ENCODE results near the gene ANKRD60.

Gene ANKRD60

GRCh38 chr20:58244517-58245030, 16.1 kb upstream of the ANKRD60 start:
- DNase-seq, result no peak

- no peak for DNase-seq
These were observed 15.4 kb upstream of the ANKRD60 start for GRCh38 chr20:58243653-58244410.

- no peak for DNase-seq
These were observed 14.4 kb upstream of the ANKRD60 start for GRCh38 chr20:58242824-58243223.

DNA sequence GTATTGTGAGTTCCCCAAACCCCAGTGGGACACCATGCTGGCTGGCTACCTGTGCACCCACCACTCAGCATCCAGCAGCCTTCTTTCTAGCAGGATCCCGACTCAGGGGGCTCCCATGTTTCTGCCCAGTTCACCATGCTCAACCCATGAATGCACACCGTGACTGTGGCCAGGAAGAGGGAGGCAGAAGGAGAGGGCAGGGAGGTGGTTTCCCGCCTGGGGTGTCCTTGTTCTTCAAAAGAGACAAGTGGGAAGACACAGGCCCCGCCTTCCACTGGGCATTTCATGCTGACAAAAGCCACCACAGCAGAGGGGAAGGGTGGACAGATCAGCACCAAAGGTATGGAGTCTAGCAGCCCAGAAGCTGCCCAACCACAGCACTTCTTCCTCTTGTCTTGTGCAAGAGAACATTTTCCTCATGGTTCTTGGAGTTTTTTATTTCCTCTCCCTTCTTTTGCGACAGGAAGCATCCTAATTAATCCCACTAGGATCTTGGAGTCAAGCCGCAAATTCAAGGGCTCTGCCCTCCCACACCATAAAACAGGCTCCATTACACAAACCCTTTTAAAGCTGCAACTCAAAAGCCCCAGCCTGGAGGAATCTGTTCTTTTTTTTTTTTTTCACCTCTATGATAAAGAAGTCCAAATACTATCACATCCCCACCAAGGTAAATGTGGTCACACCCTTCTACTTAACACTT, 13.5 kb upstream of the ANKRD60 start:
- DNase-seq, result no peak

DNA sequence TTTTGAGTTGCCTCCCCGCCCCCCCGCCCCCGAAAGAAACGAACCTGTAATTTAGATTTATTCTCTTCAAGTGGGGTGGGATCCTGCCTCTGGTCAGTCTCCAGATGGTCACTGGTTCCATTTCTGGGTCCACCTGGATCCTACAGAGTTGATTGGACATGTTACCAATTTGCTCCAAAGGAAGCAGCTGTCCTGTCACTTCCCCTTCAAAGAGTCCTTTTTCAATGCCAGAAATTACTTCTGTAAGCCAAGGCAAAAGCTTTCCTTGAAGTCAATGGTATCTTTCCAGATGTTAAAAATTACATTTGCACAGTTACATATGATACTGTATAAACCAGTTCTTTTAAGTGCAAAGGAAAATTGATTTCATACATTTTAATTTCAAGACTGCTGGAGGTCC, 12.0 kb upstream of the ANKRD60 start:
- no peak for DNase-seq

GRCh38 chr20:58239216-58239615, 10.8 kb upstream of the ANKRD60 start:
- DNase-seq, result no peak

GRCh38 chr20:58238490-58238889, 10.0 kb upstream of the ANKRD60 start:
- no peak for DNase-seq

DNA sequence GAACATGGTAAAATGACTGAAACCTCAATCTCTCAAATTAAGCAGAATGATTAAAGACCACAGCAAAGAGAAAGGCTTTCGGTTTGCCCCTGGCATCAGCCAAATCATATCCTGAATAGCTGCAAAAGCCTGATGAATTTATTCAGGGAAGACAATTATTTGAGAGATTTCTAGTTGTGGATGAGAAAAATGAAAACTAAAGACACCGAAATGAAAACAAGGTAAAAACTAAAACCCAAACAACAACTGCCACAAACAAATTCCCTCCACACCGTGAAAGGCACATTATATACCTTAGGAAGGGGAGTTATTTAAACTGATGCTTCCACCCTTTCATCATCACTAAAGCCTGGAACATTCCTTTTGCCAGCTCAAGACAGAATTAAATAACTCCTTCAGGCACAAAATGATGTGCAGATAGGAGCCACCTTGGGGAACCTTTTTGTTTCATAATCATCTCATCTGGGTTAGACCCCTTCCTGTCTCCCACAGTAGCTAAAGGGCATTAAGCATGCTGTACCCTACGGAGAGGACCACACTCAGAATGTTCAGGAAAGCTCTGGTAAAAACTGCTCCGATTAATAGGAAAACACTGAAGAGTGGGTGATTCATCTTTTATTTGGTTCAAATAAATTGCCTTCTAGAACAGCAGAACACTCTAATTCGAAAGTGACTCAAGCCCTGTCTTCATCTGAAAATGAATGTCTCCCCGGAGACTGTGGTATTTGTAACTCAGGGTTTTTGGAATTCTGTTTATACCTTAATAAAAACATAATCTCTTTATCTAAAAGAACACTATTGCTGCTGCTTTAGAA, 9.1 kb upstream of the ANKRD60 start:
- no peak for DNase-seq

- DNase-seq, result peak; percentile 73
These were observed 8.3 kb upstream of the ANKRD60 start for GRCh38 chr20:58236612-58237317.

- DNase-seq, result no peak
These were observed 6.6 kb upstream of the ANKRD60 start for GRCh38 chr20:58235010-58235409.

GRCh38 chr20:58233881-58234528, 5.6 kb upstream of the ANKRD60 start:
- DNase-seq, result peak; percentile 24

GRCh38 chr20:58233393-58233792, 4.9 kb upstream of the ANKRD60 start:
- no peak for DNase-seq

DNA sequence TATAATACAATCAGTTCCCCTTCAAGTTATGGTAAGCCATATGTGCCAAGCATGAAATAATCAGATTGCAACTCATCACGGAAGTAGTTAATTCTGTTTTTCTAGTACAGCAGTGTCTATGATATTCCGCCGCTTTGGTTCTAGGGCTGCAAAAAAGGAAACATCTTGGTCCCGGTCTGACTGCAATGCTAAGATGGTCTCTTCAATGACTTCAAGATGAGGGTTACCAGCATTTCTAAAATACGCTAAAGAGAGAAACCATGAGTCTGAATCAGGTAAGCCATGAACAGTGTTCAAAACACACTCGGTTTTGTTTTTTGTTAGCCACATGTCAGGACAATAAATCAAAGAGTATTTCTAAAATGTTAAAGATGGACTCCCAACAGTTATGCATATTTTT, 3.2 kb upstream of the ANKRD60 start:
- DNase-seq, result no peak

DNA sequence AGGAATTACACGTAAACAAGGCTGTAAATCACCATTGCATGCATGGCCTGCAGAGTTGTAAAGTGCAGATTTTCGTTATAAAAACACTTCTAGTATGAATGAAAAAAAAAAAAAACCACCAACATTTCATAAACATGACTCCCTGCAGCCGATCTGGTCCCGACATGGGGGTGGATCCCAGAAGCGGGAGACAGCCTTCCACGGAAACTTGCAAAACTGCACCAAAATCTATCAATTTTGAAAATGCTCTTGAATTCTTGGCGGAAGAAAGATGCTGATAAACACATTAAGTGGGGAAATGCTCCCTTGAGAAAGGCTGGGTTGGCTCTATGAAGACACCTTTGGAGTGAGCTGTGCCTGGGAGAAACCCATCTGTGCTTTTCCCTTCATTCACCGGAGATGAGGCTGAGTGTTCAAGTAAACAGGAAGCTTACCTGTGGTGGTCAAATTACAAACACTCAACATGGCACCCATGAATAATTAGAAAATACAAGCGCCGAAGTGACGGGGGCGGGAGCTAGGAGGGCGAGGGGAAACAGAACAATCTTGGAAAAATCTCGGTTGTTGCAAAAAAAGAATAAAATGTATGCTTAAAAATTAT, 845 bp upstream of the ANKRD60 start:
- no peak for DNase-seq

GRCh38 chr20:58228103-58228483, 360 bp downstream of the ANKRD60 start:
- DNase-seq, result no peak

GRCh38 chr20:58227391-58228102, 906 bp downstream of the ANKRD60 start:
- no peak for DNase-seq

DNA sequence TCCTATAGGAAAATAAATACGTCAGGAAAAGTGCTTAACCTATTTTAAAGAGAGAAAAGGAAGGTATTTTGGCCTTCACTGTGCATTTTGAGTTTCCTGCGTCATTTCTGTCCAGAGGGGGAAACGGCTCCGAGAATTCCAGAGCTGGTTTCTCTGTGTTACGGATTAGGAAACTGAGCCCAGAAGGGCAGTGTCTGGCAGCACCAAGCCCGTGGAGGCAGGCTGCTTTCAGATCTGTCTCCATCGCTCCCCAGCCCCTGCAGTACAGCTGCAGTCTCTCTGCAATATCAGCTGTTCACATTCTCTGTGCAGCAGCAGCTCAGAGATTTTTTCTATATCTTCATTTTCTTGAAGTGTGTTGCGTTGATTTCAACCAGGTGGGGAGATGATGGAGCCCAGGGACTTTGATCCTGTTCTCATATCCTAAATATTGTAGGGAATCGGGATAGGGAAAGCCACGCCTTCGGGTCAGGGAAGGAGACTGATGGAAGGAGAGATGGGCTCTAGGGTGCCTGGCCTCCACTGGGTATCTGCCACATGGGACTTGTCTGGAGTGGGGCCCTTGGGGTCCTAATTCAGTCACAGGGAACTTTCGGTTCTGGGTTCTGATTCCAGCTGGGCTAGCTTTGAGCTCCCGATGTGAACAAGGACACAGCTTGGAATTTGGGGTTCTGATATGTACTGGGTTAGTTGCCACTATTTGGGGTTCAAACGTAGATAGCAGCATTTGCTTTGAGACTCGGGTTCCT, 2.8 kb downstream of the ANKRD60 start:
- DNase-seq, result no peak

GRCh38 chr20:58224974-58225373, 3.5 kb downstream of the ANKRD60 start:
- DNase-seq, result no peak

DNA sequence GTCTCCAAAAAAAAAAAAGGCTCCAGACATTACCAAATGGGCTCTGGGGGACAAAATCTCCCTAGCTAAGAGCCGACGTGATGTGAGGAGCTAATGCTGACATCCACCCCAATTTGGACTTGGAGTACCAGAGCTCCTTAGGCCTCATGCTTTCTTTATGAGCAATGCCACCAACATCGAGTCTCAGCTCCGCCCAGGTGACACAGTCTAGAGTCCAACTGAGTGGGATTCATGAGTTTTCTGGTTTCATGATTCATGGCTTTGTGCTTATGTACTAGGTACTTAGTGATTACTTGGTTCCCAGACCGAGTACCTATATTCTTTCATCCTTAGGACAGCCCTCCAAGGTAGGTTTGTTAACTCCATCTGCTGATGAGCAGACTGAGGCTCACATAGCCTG, 4.4 kb downstream of the ANKRD60 start:
- no peak for DNase-seq

- no peak for DNase-seq
These were observed 5.0 kb downstream of the ANKRD60 start for GRCh38 chr20:58223358-58223941.
